Calu3 (cell line): ENCODE results near the gene PFDN6. TPM values are rescaled to one million over a fixed set of nuclear protein-coding genes. Genes with fewer than 3 reads are reported as not detected.

Source experiments
- BruUV-seq: library from RNA; stranded (reverse); fragments of 400-500 nt; replicated peaks from 2 replicates; lab custom pipeline; 2021; lab: Mats Ljungman, UMichigan
- CTCF ChIA-PET: fragments of 300-600 bp; sonication (Branson Sonifier 250); formaldehyde crosslinking; loops from one replicate; lab custom pipeline; 2022; ENCODE audit warnings: antibody characterized with exemption; lab: Charles Lee
- DNase-seq: peaks from one replicate; pipeline ENCODE4 v3.0.0; 2022
- H3K27ac Mint-ChIP-seq: one replicate; pipeline ENCODE4 v1.8.0; 2022; ENCODE audit warnings: mixed read lengths; ENCODE audit not compliant: unreplicated experiment
- H3K27me3 Mint-ChIP-seq: one replicate; pipeline ENCODE4 v1.8.0; 2022; ENCODE audit warnings: mixed read lengths; ENCODE audit not compliant: unreplicated experiment
- H3K36me3 Mint-ChIP-seq: one replicate; pipeline ENCODE4 v1.8.0; 2022; ENCODE audit warnings: mild to moderate bottlenecking, moderate library complexity, mixed read lengths; ENCODE audit not compliant: insufficient read depth, unreplicated experiment
- H3K4me1 Mint-ChIP-seq: one replicate; pipeline ENCODE4 v1.8.0; 2022; ENCODE audit warnings: mild to moderate bottlenecking, low read depth, mixed read lengths; ENCODE audit not compliant: unreplicated experiment
- H3K4me3 Mint-ChIP-seq: one replicate; pipeline ENCODE4 v1.8.0; 2022; ENCODE audit warnings: mild to moderate bottlenecking, low read depth, moderate library complexity, mixed read lengths; ENCODE audit not compliant: unreplicated experiment
- H3K9me3 Mint-ChIP-seq: one replicate; pipeline ENCODE4 v1.8.0; 2022; ENCODE audit warnings: low read depth, mixed read lengths; ENCODE audit not compliant: unreplicated experiment
- CTCF ChIP-seq: fragments of 200-600 bp; IDR thresholded peaks from one replicate; pipeline ENCODE4 v1.8.0; 2022; ENCODE audit warnings: antibody characterized with exemption; ENCODE audit not compliant: unreplicated experiment
- intact Hi-C: fragments of 100-400 bp; cut with micrococcal nuclease; formaldehyde crosslinking; loops from one replicate; pipeline ENCODE4 v1.10.0; 2022; ENCODE audit not compliant: unreplicated experiment
- microRNA-seq: library from miRNA; unstranded; fragments of <30 nt; microRNA quantifications from one replicate; pipeline ENCODE4 v1.2.0, GENCODE V29; 2022
- total RNA-seq: library from RNA; stranded (reverse); gene quantifications from 2 replicates; pipeline ENCODE4 v1.2.3, GENCODE V29; 2022

The PFDN6 gene
- total RNA-seq, 1 experiment from 2014 or later: 141 TPM

- H3K4me1 Mint-ChIP-seq: no peaks in the 10 kb centered on the region
- no peaks in the 10 kb centered on the region for H3K36me3 Mint-ChIP-seq
- no peak overlapping the region for H3K27ac Mint-ChIP-seq
- CTCF ChIA-PET: interaction anchor here (0.6 to 0.7 kb wide), 3 partner anchors 33 to 400 kb away, joined by 3 to 5 read pairs (median 4); no protein-coding TSS in a partner anchor
- no peak for DNase-seq
- H3K27me3 Mint-ChIP-seq: peaks cover 17% of the 10 kb centered on the region
- H3K9me3 Mint-ChIP-seq: no peaks in the 10 kb centered on the region
- no peak for TF ChIP-seq CTCF
- no TSS peak for BruUV-seq
- intact Hi-C loops: no loop called here
- no peak overlapping the region for H3K4me3 Mint-ChIP-seq
These were observed 44.3 kb downstream of the PFDN6 start for GRCh38 chr6:33333666-33334065.

- Mint-ChIP-seq H3K4me3 (no peak overlapping the region), H3K27ac (no peak overlapping the region), H3K9me3 (no peaks in the 10 kb centered on the region), H3K4me1 (no peaks in the 10 kb centered on the region), H3K36me3 (no peaks in the 10 kb centered on the region), H3K27me3 (peaks cover 30% of the 10 kb centered on the region)
- intact Hi-C loops: no loop called here
- DNase-seq: no peak
- BruUV-seq: no TSS peak
- no peak for TF ChIP-seq CTCF
- CTCF ChIA-PET: interaction anchor here (0.6 to 0.7 kb wide), 3 partner anchors 12 to 1374 kb away, joined by 3 to 5 read pairs (median 4); no protein-coding TSS in a partner anchor
These were observed 46.5 kb downstream of the PFDN6 start for GRCh38 chr6:33335916-33336315.

GRCh38 chr6:33336495-33336894 lies 47.1 kb downstream of the PFDN6 start:
- Mint-ChIP-seq H3K27me3 (peaks cover 30% of the 10 kb centered on the region), H3K4me1 (no peaks in the 10 kb centered on the region), H3K9me3 (no peaks in the 10 kb centered on the region), H3K36me3 (no peaks in the 10 kb centered on the region), H3K27ac (no peak overlapping the region), H3K4me3 (no peak overlapping the region)
- no peak for TF ChIP-seq CTCF
- no peak for DNase-seq
- CTCF ChIA-PET: interaction anchor here (0.6 kb wide), 1 partner anchor 200 kb away, joined by 4 read pairs; no protein-coding TSS in a partner anchor
- BruUV-seq: no TSS peak
- intact Hi-C loops: no loop called here

GRCh38 chr6:33339193-33339592 lies 49.8 kb downstream of the PFDN6 start:
- BruUV-seq: no TSS peak

More at GRCh38 chr6:33339193-33339592, 49.8 kb downstream of the PFDN6 start:
- H3K27me3 Mint-ChIP-seq: peaks cover 15% of the 10 kb centered on the region
- no peak for DNase-seq
- H3K9me3 Mint-ChIP-seq: no peaks in the 10 kb centered on the region
- H3K27ac Mint-ChIP-seq: no peak overlapping the region
- no peaks in the 10 kb centered on the region for H3K36me3 Mint-ChIP-seq
- CTCF ChIA-PET: no interaction called here
- TF ChIP-seq CTCF: no peak
- H3K4me3 Mint-ChIP-seq: no peak overlapping the region
- intact Hi-C loops: no loop called here
- no peaks in the 10 kb centered on the region for H3K4me1 Mint-ChIP-seq

Small RNA genes lying within 50 kb of the gene (microRNA-seq; reads per million reads assigned to microRNA genes)
- gene MIR6834 (3.2 reads per million), gene MIR6873 (not detected)

Other genes starting within 250 kb of the PFDN6 start
- gene HLA-DPA1, start 216.0 kb upstream of the PFDN6 start, total RNA-seq: 29.2 and 46.4 TPM in 2 replicates
- 12.0 and 18.3 TPM in 2 replicates for gene HLA-DPB1, start 213.6 kb upstream of the PFDN6 start, total RNA-seq
- gene COL11A2, start 97.1 kb upstream of the PFDN6 start, total RNA-seq: 1.8 TPM in 2 replicates
- 78.2 and 78.3 TPM in 2 replicates for gene RXRB, start 88.9 kb upstream of the PFDN6 start, total RNA-seq
- 188 and 201 TPM in 2 replicates for gene SLC39A7, start 88.7 kb upstream of the PFDN6 start, total RNA-seq
- gene HSD17B8, start 84.9 kb upstream of the PFDN6 start, total RNA-seq: 40.4 and 41.7 TPM in 2 replicates
- gene RING1, start 81.1 kb upstream of the PFDN6 start, total RNA-seq: 53.9 and 58.9 TPM in 2 replicates
- 99.7 and 104 TPM in 2 replicates for gene VPS52, start 17.7 kb upstream of the PFDN6 start, total RNA-seq
- gene RPS18, start 17.5 kb upstream of the PFDN6 start, total RNA-seq: 2,667 and 2,688 TPM in 2 replicates
- 18.2 and 21.6 TPM in 2 replicates for gene B3GALT4, start 12.5 kb upstream of the PFDN6 start, total RNA-seq
- 124 and 125 TPM in 2 replicates for gene WDR46, start 362 bp upstream of the PFDN6 start, total RNA-seq
- gene RGL2, start 9.3 kb downstream of the PFDN6 start, total RNA-seq: 138 and 154 TPM in 2 replicates
- gene TAPBP, start 24.5 kb downstream of the PFDN6 start, total RNA-seq: 443 and 488 TPM in 2 replicates
- 22.6 and 26.4 TPM in 2 replicates for gene ZBTB22, start 28.1 kb downstream of the PFDN6 start, total RNA-seq
- 86.3 and 86.6 TPM in 2 replicates for gene DAXX, start 33.4 kb downstream of the PFDN6 start, total RNA-seq
- 105 and 140 TPM in 2 replicates for gene KIFC1, start 102.2 kb downstream of the PFDN6 start, total RNA-seq
- gene PHF1, start 121.4 kb downstream of the PFDN6 start, total RNA-seq: 62.4 and 68.3 TPM in 2 replicates
- gene CUTA, start 128.5 kb downstream of the PFDN6 start, total RNA-seq: 170 and 172 TPM in 2 replicates
- 18.8 and 24.9 TPM in 2 replicates for gene SYNGAP1, start 130.5 kb downstream of the PFDN6 start, total RNA-seq
- 18.1 and 20.0 TPM in 2 replicates for gene ZBTB9, start 165.0 kb downstream of the PFDN6 start, total RNA-seq